Right atrium auricular region (tissue), 2 donors: ENCODE measurements around the gene FOXP1. TPM values are rescaled to one million over a fixed set of nuclear protein-coding genes. Genes with fewer than 3 reads are reported as not detected.

Source experiments
- DNase-seq: peaks from one replicate; pipeline ENCODE4 v3.0.0-alpha.2; 2019; ENCODE audit warnings: low spot score
- H3K27ac ChIP-seq, 2 donors: fragments of 200-600 bp; sonication (generic); 1 replicate in 1 of 2; 2 replicates in 1 of 2; pipeline ENCODE4 v1.5.1; 2016 to 2019
- H3K27me3 ChIP-seq, 2 donors: fragments of 200-600 bp; sonication (generic); one replicate each; pipeline versions ENCODE4 v1.5.1 to v1.6.0; 2017 to 2019
- H3K36me3 ChIP-seq: fragments of 200-600 bp; sonication (generic); one replicate; pipeline ENCODE4 v1.5.1; 2016
- H3K4me1 ChIP-seq, 2 donors: fragments of 200-600 bp; sonication (generic); one replicate each; pipeline versions ENCODE4 v1.5.1 to v1.6.0; 2017 to 2019
- H3K4me3 ChIP-seq, 2 donors: fragments of 200-600 bp; sonication (generic); 1 replicate in 1 of 2; 2 replicates in 1 of 2; pipeline ENCODE4 v1.5.1; 2017 to 2019; ENCODE audit warnings: mild to moderate bottlenecking in 1 of 2, moderate library complexity in 1 of 2
- H3K9me3 ChIP-seq, 2 donors: fragments of 200-600 bp; sonication (generic); one replicate each; pipeline ENCODE4 v1.5.1; 2019
- CTCF ChIP-seq, 2 donors: fragments of 200-600 bp; sonication (generic); IDR thresholded peaks; one replicate each; pipeline ENCODE4 v1.5.1; 2019; ENCODE audit warnings: antibody characterized with exemption in 2 of 2
- total RNA-seq, 2 donors: library from RNA; depleted of rRNA; stranded (reverse); fragments of >200 nt; gene quantifications; one replicate each; pipeline ENCODE4 v1.1.0, GENCODE V29; 2016

FOXP1 gene
- total RNA-seq, 2 donors from 2014 or later, result 39.2 to 59.0 TPM

GRCh38 chr3:71089271-71089847, 494.2 kb downstream of the FOXP1 start:
- no peaks in the 10 kb centered on the region for H3K27me3 ChIP-seq

GRCh38 chr3:71088742-71089141, 494.8 kb downstream of the FOXP1 start:
- Histone ChIP-seq H3K4me1 (peaks cover 0 to 9% of the 10 kb centered on the region in 2 donors), H3K36me3 (no peaks in the 10 kb centered on the region), H3K27ac (no peak overlapping the region), H3K4me3 (no peak overlapping the region), H3K9me3 (no peaks in the 10 kb centered on the region), H3K27me3 (no peaks in the 10 kb centered on the region)
- no peak for TF ChIP-seq CTCF (IDR thresholded peaks at IDR 0.05)
- no peak for DNase-seq

More at GRCh38 chr3:71089271-71089847, 494.2 kb downstream of the FOXP1 start:
- no peak overlapping the region for H3K27ac ChIP-seq
- H3K4me1 ChIP-seq, result peaks cover 0 to 9% of the 10 kb centered on the region in 2 donors
- no peaks in the 10 kb centered on the region for H3K9me3 ChIP-seq
- TF ChIP-seq CTCF (IDR thresholded peaks at IDR 0.05), result no peak
- no peaks in the 10 kb centered on the region for H3K36me3 ChIP-seq
- no peak for DNase-seq
- no peak overlapping the region for H3K4me3 ChIP-seq

- Histone ChIP-seq H3K27me3 (no peaks in the 10 kb centered on the region), H3K4me1 (peaks cover 0 to 9% of the 10 kb centered on the region in 2 donors), H3K9me3 (no peaks in the 10 kb centered on the region), H3K27ac (no peak overlapping the region), H3K36me3 (no peaks in the 10 kb centered on the region), H3K4me3 (no peak overlapping the region)
- TF ChIP-seq CTCF (IDR thresholded peaks at IDR 0.05), result no peak
- DNase-seq, result no peak
These were observed 495.4 kb downstream of the FOXP1 start for GRCh38 chr3:71088019-71088708.

GRCh38 chr3:71087143-71088018, 496.1 kb downstream of the FOXP1 start:
- no peak overlapping the region for H3K4me3 ChIP-seq
- no peak overlapping the region for H3K27ac ChIP-seq
- TF ChIP-seq CTCF (IDR thresholded peaks at IDR 0.05), result no peak
- no peaks in the 10 kb centered on the region for H3K36me3 ChIP-seq
- no peaks in the 10 kb centered on the region for H3K27me3 ChIP-seq
- H3K4me1 ChIP-seq, result peaks cover 0 to 9% of the 10 kb centered on the region in 2 donors
- H3K9me3 ChIP-seq, result no peaks in the 10 kb centered on the region
- DNase-seq, result no peak

- Histone ChIP-seq H3K27me3 (no peaks in the 10 kb centered on the region), H3K36me3 (no peaks in the 10 kb centered on the region), H3K4me1 (peaks cover 0 to 9% of the 10 kb centered on the region in 2 donors), H3K27ac (no peak overlapping the region), H3K4me3 (no peak overlapping the region), H3K9me3 (no peaks in the 10 kb centered on the region)
- no peak for TF ChIP-seq CTCF (IDR thresholded peaks at IDR 0.05)
- no peak for DNase-seq
These were observed 496.8 kb downstream of the FOXP1 start for GRCh38 chr3:71086777-71087142.
